ENCODE data around the gene CHST15. TPM values are rescaled to one million over a fixed set of nuclear protein-coding genes. Genes with fewer than 3 reads are reported as not detected.

CHST15 gene
- total RNA-seq, 6 experiments from 2014 or later = 0.88 to 8.7 (median 1.1) TPM

- peaks cover 12% of the 10 kb centered on the region for H3K9me3 Mint-ChIP-seq
- peaks cover 8% of the 10 kb centered on the region for H3K27me3 Mint-ChIP-seq (ENCODE audit: insufficient read depth)
- peaks cover 10% of the 10 kb centered on the region; the same call in 1 of the 2 replicates for H3K36me3 Mint-ChIP-seq (ENCODE audit: low read depth)
- no peak for TF ChIP-seq CTCF (IDR thresholded peaks at IDR 0.05)
- no peak overlapping the region for H3K27ac Mint-ChIP-seq
- H3K4me3 Mint-ChIP-seq = no peak overlapping the region
- no peaks in the 10 kb centered on the region for H3K4me1 Mint-ChIP-seq (ENCODE audit: low read depth)
- DNase-seq = no peak
Observed at GRCh38 chr10:124015991-124016390, 77.4 kb downstream of the CHST15 start.

GRCh38 chr10:124014416-124015154 is 78.8 kb downstream of the CHST15 start:
- TF ChIP-seq CTCF (IDR thresholded peaks at IDR 0.05) = no peak
- no peak for DNase-seq
- Mint-ChIP-seq H3K9me3 (peaks cover 12% of the 10 kb centered on the region), H3K4me1 (ENCODE audit: low read depth) (0 out of 2 replicates have a peak, but pooled peaks cover under 1% of the 10 kb centered on the region), H3K27ac (no peak overlapping the region), H3K4me3 (no peak overlapping the region), H3K36me3 (ENCODE audit: low read depth) (peaks cover 10% of the 10 kb centered on the region; the same call in 1 of the 2 replicates), H3K27me3 (ENCODE audit: insufficient read depth) (peaks cover 3% of the 10 kb centered on the region; the same call in 1 of the 2 replicates)

- 0 out of 2 replicates have a peak, but pooled peaks cover 5% of the 10 kb centered on the region for H3K4me1 Mint-ChIP-seq (ENCODE audit: low read depth)
- peaks cover 10% of the 10 kb centered on the region; the same call in 1 of the 2 replicates for H3K36me3 Mint-ChIP-seq (ENCODE audit: low read depth)
- H3K27me3 Mint-ChIP-seq (ENCODE audit: insufficient read depth) = peaks cover 3% of the 10 kb centered on the region; the same call in 1 of the 2 replicates
- no peak overlapping the region for H3K4me3 Mint-ChIP-seq
- no peak for TF ChIP-seq CTCF (IDR thresholded peaks at IDR 0.05)
- no peak overlapping the region for H3K27ac Mint-ChIP-seq
- no peak for DNase-seq
- peaks cover 12% of the 10 kb centered on the region for H3K9me3 Mint-ChIP-seq
Observed at GRCh38 chr10:124013916-124014315, 79.5 kb downstream of the CHST15 start.

- H3K9me3 Mint-ChIP-seq = peaks cover 12% of the 10 kb centered on the region
- H3K4me1 Mint-ChIP-seq (ENCODE audit: low read depth) = 0 out of 2 replicates have a peak, but pooled peaks cover 5% of the 10 kb centered on the region
- no peak for DNase-seq
- H3K27me3 Mint-ChIP-seq (ENCODE audit: insufficient read depth) = peaks cover 3% of the 10 kb centered on the region; the same call in 1 of the 2 replicates
- no peak overlapping the region for H3K4me3 Mint-ChIP-seq
- no peak for TF ChIP-seq CTCF (IDR thresholded peaks at IDR 0.05)
- peaks cover 10% of the 10 kb centered on the region; the same call in 1 of the 2 replicates for H3K36me3 Mint-ChIP-seq (ENCODE audit: low read depth)
- H3K27ac Mint-ChIP-seq = no peak overlapping the region
Observed at GRCh38 chr10:124012991-124013390, 80.4 kb downstream of the CHST15 start.

- H3K4me1 Mint-ChIP-seq (ENCODE audit: low read depth) = 0 out of 2 replicates have a peak, but pooled peaks cover 5% of the 10 kb centered on the region
- H3K27me3 Mint-ChIP-seq (ENCODE audit: insufficient read depth) = peaks cover 3% of the 10 kb centered on the region; the same call in 1 of the 2 replicates
- H3K36me3 Mint-ChIP-seq (ENCODE audit: low read depth) = peaks cover 10% of the 10 kb centered on the region; the same call in 1 of the 2 replicates
- H3K27ac Mint-ChIP-seq = no peak overlapping the region
- H3K4me3 Mint-ChIP-seq = no peak overlapping the region
- no peak for TF ChIP-seq CTCF (IDR thresholded peaks at IDR 0.05)
- no peak for DNase-seq
- peaks cover 12% of the 10 kb centered on the region for H3K9me3 Mint-ChIP-seq
Observed at GRCh38 chr10:124012583-124012982, 80.8 kb downstream of the CHST15 start.

Data from HFFc6 (cell line).